Measurements from ENCODE around the gene ZNF784. TPM values are rescaled to one million over a fixed set of nuclear protein-coding genes. Genes with fewer than 3 reads are reported as not detected.

The ZNF784 gene
- total and polyA plus RNA-seq, 9 of the 15 experiments (the other 6 are each of a cell fraction or from before 2014, with no cell fraction given), result 0.14 to 6.1 (median 2.1) TPM

- Histone ChIP-seq H3K4me2 (ENCODE audit: insufficient read depth, low read length) (no peak overlapping the region), H3K79me2 (ENCODE audit: control insufficient read depth, insufficient read depth, low read length) (peaks cover 12% of the 10 kb centered on the region), H3K9ac (ENCODE audit: insufficient read depth in 1 of 2, low read depth in 2 of 2, low read length in 2 of 2) (no peak overlapping the region; a peak in 1 of 4 replicates), H3K4me1 (replicated peaks in 1 of 2; ENCODE audit: control insufficient read depth in 2 of 2, insufficient read depth in 2 of 2, low read length in 2 of 2) (peaks cover 9 to 25% of the 10 kb centered on the region in 2 experiments; a peak in 3 of 5 replicates), H3K27ac (ENCODE audit: extremely low read depth, low read depth, low read length) (no peak overlapping the region), H3K4me3 (no peak overlapping the region), H3K36me3 (ENCODE audit: control insufficient read depth, insufficient read depth, low read length) (peaks cover 12% of the 10 kb centered on the region; the same call in 2 of the 3 replicates), H4K20me1 (replicated peaks; ENCODE audit: control insufficient read depth, insufficient read depth, low read length) (no peaks in the 10 kb centered on the region), H3K9me1 (ENCODE audit: control insufficient read depth, insufficient read depth, low read length) (no peaks in the 10 kb centered on the region), H3K9me3 (replicated peaks; ENCODE audit: control insufficient read depth, insufficient read depth, low read depth, low read length) (no peaks in the 10 kb centered on the region), H3K27me3 (ENCODE audit: control insufficient read depth in 2 of 2, insufficient read depth in 2 of 2, low read length in 2 of 2) (no peaks in the 10 kb centered on the region), H2AFZ (ENCODE audit: low read depth, low read length) (no peak overlapping the region)
- TF ChIP-seq, protein P1, sequence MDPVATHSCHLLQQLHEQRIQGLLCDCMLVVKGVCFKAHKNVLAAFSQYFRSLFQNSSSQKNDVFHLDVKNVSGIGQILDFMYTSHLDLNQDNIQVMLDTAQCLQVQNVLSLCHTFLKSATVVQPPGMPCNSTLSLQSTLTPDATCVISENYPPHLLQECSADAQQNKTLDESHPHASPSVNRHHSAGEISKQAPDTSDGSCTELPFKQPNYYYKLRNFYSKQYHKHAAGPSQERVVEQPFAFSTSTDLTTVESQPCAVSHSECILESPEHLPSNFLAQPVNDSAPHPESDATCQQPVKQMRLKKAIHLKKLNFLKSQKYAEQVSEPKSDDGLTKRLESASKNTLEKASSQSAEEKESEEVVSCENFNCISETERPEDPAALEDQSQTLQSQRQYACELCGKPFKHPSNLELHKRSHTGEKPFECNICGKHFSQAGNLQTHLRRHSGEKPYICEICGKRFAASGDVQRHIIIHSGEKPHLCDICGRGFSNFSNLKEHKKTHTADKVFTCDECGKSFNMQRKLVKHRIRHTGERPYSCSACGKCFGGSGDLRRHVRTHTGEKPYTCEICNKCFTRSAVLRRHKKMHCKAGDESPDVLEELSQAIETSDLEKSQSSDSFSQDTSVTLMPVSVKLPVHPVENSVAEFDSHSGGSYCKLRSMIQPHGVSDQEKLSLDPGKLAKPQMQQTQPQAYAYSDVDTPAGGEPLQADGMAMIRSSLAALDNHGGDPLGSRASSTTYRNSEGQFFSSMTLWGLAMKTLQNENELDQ (CRISPR knock-in tag; IDR thresholded peaks at IDR 0.05; ENCODE audit: borderline replicate concordance), result no peak
- no peak for TF ChIP-seq FUS (optimal IDR thresholded peaks at IDR 0.05; ENCODE audit: low read depth, low read length)
- no peak for TF ChIP-seq HLTF (IDR thresholded peaks at IDR 0.05)
- no peak for TF ChIP-seq CTCFL (IDR thresholded peaks at IDR 0.05; ENCODE audit: borderline replicate concordance, insufficient read depth, low read depth, low read length, poor library complexity, severe bottlenecking)
- no peak for TF ChIP-seq SRSF3 (IDR thresholded peaks at IDR 0.05; ENCODE audit: insufficient read depth, low read length)
- no TSS peak for BruUV-seq (replicated peaks)
- in situ Hi-C loops (cut with MboI), result no loop called here
- no peak for FAIRE-seq
- POLR2A ChIA-PET, result no interaction called here
- DNase-seq (ENCODE audit: extremely low read depth in 1 of 4, low spot score in 3 of 4), result no peak
- CTCF ChIA-PET (ENCODE audit: low intra/inter-chr PET ratio), result no interaction called here
- no peak for ATAC-seq
- WGBS (ENCODE audit: insufficient coverage, low coverage, missing lambda C conversion rate), result 100% methylated on average over 1 of the region's 83 CpGs
- intact Hi-C loops (cut with micrococcal nuclease), result no loop called here
These were observed 46.2 kb downstream of the ZNF784 start for GRCh38 chr19:55578031-55578760.

Data from K562 (cell line).